A549 (cell line): Measurements from ENCODE around the gene CELSR1. TPM values are rescaled to one million over a fixed set of nuclear protein-coding genes. Genes with fewer than 3 reads are reported as not detected.
A peak's percentile ranks its signal among the peaks of the same experiment; 100 is the strongest.

Source experiments
- ATAC-seq, 2 experiments: fragments of 200-7000 bp in 1 of 2; fragments of >200 bp in 1 of 2; cut with Nextera tagmentation in 1 of 2; cut with Tn5 transposase in 1 of 2; 3 replicates each; pipeline versions ENCODE4 v1.8.0 to v1.9.1; 2018 to 2020; ENCODE audit warnings: mild to moderate bottlenecking in 1 of 2, moderate library complexity in 1 of 2
- CTCF ChIA-PET: fragments of 300-600 bp; sonication (Branson Sonifier 250); formaldehyde crosslinking; extraction: SDS; loops from one replicate; lab custom pipeline; 2021; ENCODE audit warnings: antibody characterized with exemption, inconsistent platforms; lab: Yijun Ruan, JAX
- POLR2A ChIA-PET: fragments of 350-600 bp; formaldehyde crosslinking; extraction: SDS; loops from one replicate; lab custom pipeline; 2021; ENCODE audit warnings: antibody characterized with exemption, inconsistent platforms; lab: Yijun Ruan, JAX
- DNase-seq, 2 experiments: peaks; one replicate each; pipeline versions ENCODE4 v3.0.0 to v3.0.0-alpha.2; 2011 to 2016; ENCODE audit warnings: low read depth in 1 of 2, low spot score in 1 of 2
- FAIRE-seq: peaks from 2 replicates; lab custom pipeline; 2011; peaks lifted over from hg19 to GRCh38; lab: Jason Lieb, UNC
- H3K27ac ChIP-seq, 2 experiments: fragments of >200 bp; sonication (Bioruptor Twin); formaldehyde crosslinking; 3 replicates each; pipeline ENCODE4 v1.5.1; 2016 to 2017
- H3K4me1 ChIP-seq: fragments of >200 bp; sonication (Bioruptor Twin); formaldehyde crosslinking; 3 replicates; pipeline ENCODE4 v1.6.1; 2016
- H3K4me2 ChIP-seq: fragments of >200 bp; sonication (Bioruptor Twin); formaldehyde crosslinking; 3 replicates; pipeline ENCODE4 v1.6.1; 2016
- H3K4me3 ChIP-seq: fragments of >200 bp; sonication (Bioruptor Twin); formaldehyde crosslinking; 3 replicates; pipeline ENCODE4 v1.5.1; 2016
- H3K9me3 ChIP-seq: fragments of >200 bp; sonication (Bioruptor Twin); formaldehyde crosslinking; 3 replicates; pipeline ENCODE4 v1.6.1; 2016
- CHD4 ChIP-seq: fragments of 200-600 bp; sonication (generic); IDR thresholded peaks from 2 replicates; pipeline ENCODE4 v1.6.1; 2016; ENCODE audit warnings: antibody characterized with exemption, mild to moderate bottlenecking, borderline replicate concordance
- ESRRA ChIP-seq: fragments of 150-350 bp; IDR thresholded peaks from 2 replicates; pipeline ENCODE4 v1.6.1; 2014; ENCODE audit warnings: mild to moderate bottlenecking, low read length, borderline replicate concordance
- FOXS1 ChIP-seq: fragments of 250-450 bp; sonication (Bioruptor Pico); IDR thresholded peaks from 2 replicates; pipeline ENCODE4 v1.5.0; 2020; ENCODE audit warnings: mild to moderate bottlenecking, moderate library complexity
- HEYL ChIP-seq: fragments of 250-450 bp; sonication (Bioruptor Pico); IDR thresholded peaks from 2 replicates; pipeline ENCODE4 v1.8.0; 2021; ENCODE audit warnings: mild to moderate bottlenecking, moderate library complexity
- JUN ChIP-seq, 2 experiments: fragments of >200 bp; sonication (Bioruptor Twin); formaldehyde crosslinking; IDR thresholded peaks; 2 replicates in 1 of 2; 3 replicates in 1 of 2; pipeline ENCODE4 v1.6.1; 2016 to 2017
- JUNB ChIP-seq: fragments of >200 bp; sonication (Bioruptor Twin); formaldehyde crosslinking; IDR thresholded peaks from 2 replicates; pipeline ENCODE4 v1.6.1; 2016
- KDM5A ChIP-seq: fragments of 200-600 bp; sonication (generic); IDR thresholded peaks from 2 replicates; pipeline ENCODE4 v1.6.1; 2016; ENCODE audit warnings: antibody characterized with exemption, mild to moderate bottlenecking
- MYC ChIP-seq: IDR thresholded peaks from 2 replicates; pipeline ENCODE4 v1.6.1; 2012; ENCODE audit warnings: mild to moderate bottlenecking, inconsistent platforms, low read length, improper control_type of control experiment, borderline replicate concordance
- NFE2L2 ChIP-seq: fragments of 150-350 bp; conservative IDR thresholded peaks from 2 replicates; pipeline ENCODE4 v1.6.1; 2014; ENCODE audit warnings: low read length
- NPAS2 ChIP-seq: fragments of 250-450 bp; sonication (Bioruptor Pico); IDR thresholded peaks from 2 replicates; pipeline ENCODE4 v1.8.0; 2022; ENCODE audit warnings: mild to moderate bottlenecking, moderate library complexity, borderline replicate concordance
- POLR2A ChIP-seq: IDR thresholded peaks from 2 replicates; pipeline ENCODE4 v1.6.1; 2012; ENCODE audit warnings: mild to moderate bottlenecking, low read length
- RARB ChIP-seq: fragments of 250-450 bp; sonication (Bioruptor Pico); IDR thresholded peaks from 2 replicates; pipeline ENCODE4 v1.8.0; 2021; ENCODE audit warnings: mild to moderate bottlenecking, moderate library complexity
- RCOR1 ChIP-seq: fragments of 150-350 bp; IDR thresholded peaks from 2 replicates; pipeline ENCODE4 v1.6.1; 2014; ENCODE audit warnings: antibody characterized with exemption, low read length, low read depth
- ZFP36 ChIP-seq: fragments of 450-650 bp; IDR thresholded peaks from 2 replicates; pipeline ENCODE4 v1.6.1; 2014; ENCODE audit warnings: borderline replicate concordance; ENCODE audit not compliant: partially characterized antibody
- ZSCAN20 ChIP-seq: fragments of 250-450 bp; sonication (Bioruptor Pico); IDR thresholded peaks from 2 replicates; pipeline ENCODE4 v1.8.0; 2022; ENCODE audit warnings: mild to moderate bottlenecking, moderate library complexity
- whole genome bisulfite sequencing: methylation state at CpG from one replicate; pipeline ENCODE4 v1.1.6; 2017; ENCODE audit errors: missing lambda C conversion rate; 5-methylcytosine and 5-hydroxymethylcytosine counted together
- polyA plus RNA-seq, 4 experiments: library from polyadenylated mRNA; depleted of rRNA in 3 of 4; stranded (reverse); fragments of >200 nt; fragmentation: RNase III in 1 of 4; extraction: RNeasy Plus Mini Kit Qiagen cat#74134 plus additional on column Dnase treatment in 1 of 4; gene quantifications; 2 replicates in 3 of 4; 3 replicates in 1 of 4; pipeline ENCODE4 v1.2.3, GENCODE V29; 2011 to 2017
- TF ChIP-seq, protein P1 (sequence below): fragments of 200-600 bp; sonication (generic); IDR thresholded peaks from 2 replicates; pipeline ENCODE4 v1.6.1; 2016; ENCODE audit warnings: antibody characterized with exemption, mild to moderate bottlenecking, moderate library complexity
- TF ChIP-seq, protein P2 (sequence below): fragments of 150-350 bp; IDR thresholded peaks from 2 replicates; pipeline ENCODE4 v1.6.1; 2014; ENCODE audit warnings: low read depth, mild to moderate bottlenecking, low read length

The CELSR1 gene
- polyA plus RNA-seq, 2 of the 4 experiments (the other 2 are of a cell fraction), result 15.3 to 31.8 TPM

DNA sequence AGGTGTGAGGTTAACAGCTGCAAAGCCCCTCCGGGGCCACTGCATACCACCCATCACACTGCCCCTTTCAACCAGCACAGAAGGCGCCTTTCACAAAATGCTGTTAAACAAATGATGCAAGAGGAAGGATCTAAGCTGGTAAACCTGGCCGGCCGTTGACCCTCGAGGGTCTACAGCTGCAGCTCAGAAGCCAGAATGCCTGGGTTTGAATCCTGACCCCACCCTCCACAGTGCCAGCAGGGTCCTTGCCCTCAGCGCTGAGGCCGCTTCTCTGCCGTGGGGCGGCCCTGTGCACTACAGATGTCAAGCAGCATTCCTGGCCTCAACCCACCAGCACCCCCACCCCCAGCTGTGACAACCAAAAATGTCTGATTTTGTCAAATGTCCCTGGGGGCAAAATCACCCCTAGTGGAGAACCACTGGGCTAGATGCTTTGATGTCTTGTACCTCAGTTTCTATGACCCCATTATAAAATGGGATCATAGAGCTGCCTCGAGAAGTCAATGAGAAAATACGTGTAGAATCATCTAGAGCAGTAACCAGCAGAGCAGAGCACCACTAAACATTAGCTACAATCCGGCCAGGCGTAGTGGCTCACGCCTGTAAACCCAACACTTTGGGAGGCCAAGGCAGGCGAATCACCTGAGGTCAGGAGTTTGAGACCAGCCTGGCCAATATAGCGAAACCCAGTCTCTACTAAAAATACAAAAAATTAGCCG is 77.9 kb downstream of the CELSR1 start:
- WGBS, result 93% methylated on average over 13 of the region's 17 CpGs
- ChIA-PET CTCF (interaction anchor here (1.2 to 1.3 kb wide), 2 partner anchors 77 to 83 kb away, joined by 3 read pairs; no protein-coding TSS in a partner anchor), POLR2A (interaction anchor here (0.9 kb wide), 1 partner anchor 12 kb away, joined by 3 read pairs; no protein-coding TSS in a partner anchor)
- TF ChIP-seq MYC (no peak), HEYL (CRISPR knock-in tag) (no peak), JUNB (no peak), FOXS1 (CRISPR knock-in tag) (no peak), POLR2A (no peak)
- ATAC-seq (no peak), DNase-seq (no peak), FAIRE-seq (no peak)
- no peaks in the 10 kb centered on the region for H3K9me3 ChIP-seq
- peaks cover 30% of the 10 kb centered on the region for H3K4me1 ChIP-seq
- no peak overlapping the region for H3K4me2 ChIP-seq
- no peak overlapping the region for H3K4me3 ChIP-seq
- no peak overlapping the region for H3K27ac ChIP-seq

DNA sequence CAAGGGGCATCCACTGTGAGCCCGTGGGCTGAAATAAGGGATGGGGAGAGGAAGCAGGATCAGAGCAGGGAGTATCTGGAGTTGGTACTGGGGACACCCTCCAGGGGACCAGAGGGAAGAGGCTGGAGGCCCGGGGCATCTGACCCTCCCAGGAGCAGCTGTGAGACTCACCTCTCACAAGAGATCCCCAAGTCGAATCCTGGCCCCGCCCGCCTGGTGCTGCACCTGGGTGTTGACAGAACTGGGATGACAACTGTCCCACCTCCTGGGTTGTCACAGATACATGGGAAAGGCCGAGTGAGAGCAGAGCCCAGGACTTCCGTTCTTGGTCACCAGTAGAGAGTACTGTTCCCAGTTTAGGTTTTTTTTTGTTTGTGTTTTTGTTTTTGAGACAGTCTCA is 78.9 kb downstream of the CELSR1 start:
- H3K4me3 ChIP-seq, result no peak overlapping the region
- H3K9me3 ChIP-seq, result no peaks in the 10 kb centered on the region
- WGBS, result 92% methylated on average over 7 of the region's 7 CpGs
- peaks cover 38% of the 10 kb centered on the region for H3K4me1 ChIP-seq
- H3K4me2 ChIP-seq, result no peak overlapping the region
- POLR2A ChIA-PET, result no interaction called here
- DNase-seq, result no peak
- H3K27ac ChIP-seq, result peak overlapping the region in 1 of 2 experiments; percentile 28; a peak in 1 of 6 replicates
- TF ChIP-seq ZFP36 (no peak), ZSCAN20 (CRISPR knock-in tag) (no peak), RCOR1 (no peak), RARB (CRISPR knock-in tag) (no peak), JUN (IDR thresholded peaks at IDR 0.05) (no peak), NFE2L2 (no peak), NPAS2 (CRISPR knock-in tag) (no peak), CHD4 (no peak), KDM5A (no peak), ESRRA (no peak), FOXS1 (CRISPR knock-in tag) (no peak)
- TF ChIP-seq, protein P1, sequence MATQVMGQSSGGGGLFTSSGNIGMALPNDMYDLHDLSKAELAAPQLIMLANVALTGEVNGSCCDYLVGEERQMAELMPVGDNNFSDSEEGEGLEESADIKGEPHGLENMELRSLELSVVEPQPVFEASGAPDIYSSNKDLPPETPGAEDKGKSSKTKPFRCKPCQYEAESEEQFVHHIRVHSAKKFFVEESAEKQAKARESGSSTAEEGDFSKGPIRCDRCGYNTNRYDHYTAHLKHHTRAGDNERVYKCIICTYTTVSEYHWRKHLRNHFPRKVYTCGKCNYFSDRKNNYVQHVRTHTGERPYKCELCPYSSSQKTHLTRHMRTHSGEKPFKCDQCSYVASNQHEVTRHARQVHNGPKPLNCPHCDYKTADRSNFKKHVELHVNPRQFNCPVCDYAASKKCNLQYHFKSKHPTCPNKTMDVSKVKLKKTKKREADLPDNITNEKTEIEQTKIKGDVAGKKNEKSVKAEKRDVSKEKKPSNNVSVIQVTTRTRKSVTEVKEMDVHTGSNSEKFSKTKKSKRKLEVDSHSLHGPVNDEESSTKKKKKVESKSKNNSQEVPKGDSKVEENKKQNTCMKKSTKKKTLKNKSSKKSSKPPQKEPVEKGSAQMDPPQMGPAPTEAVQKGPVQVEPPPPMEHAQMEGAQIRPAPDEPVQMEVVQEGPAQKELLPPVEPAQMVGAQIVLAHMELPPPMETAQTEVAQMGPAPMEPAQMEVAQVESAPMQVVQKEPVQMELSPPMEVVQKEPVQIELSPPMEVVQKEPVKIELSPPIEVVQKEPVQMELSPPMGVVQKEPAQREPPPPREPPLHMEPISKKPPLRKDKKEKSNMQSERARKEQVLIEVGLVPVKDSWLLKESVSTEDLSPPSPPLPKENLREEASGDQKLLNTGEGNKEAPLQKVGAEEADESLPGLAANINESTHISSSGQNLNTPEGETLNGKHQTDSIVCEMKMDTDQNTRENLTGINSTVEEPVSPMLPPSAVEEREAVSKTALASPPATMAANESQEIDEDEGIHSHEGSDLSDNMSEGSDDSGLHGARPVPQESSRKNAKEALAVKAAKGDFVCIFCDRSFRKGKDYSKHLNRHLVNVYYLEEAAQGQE, result no peak
- TF ChIP-seq, protein P2, sequence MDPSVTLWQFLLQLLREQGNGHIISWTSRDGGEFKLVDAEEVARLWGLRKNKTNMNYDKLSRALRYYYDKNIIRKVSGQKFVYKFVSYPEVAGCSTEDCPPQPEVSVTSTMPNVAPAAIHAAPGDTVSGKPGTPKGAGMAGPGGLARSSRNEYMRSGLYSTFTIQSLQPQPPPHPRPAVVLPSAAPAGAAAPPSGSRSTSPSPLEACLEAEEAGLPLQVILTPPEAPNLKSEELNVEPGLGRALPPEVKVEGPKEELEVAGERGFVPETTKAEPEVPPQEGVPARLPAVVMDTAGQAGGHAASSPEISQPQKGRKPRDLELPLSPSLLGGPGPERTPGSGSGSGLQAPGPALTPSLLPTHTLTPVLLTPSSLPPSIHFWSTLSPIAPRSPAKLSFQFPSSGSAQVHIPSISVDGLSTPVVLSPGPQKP, result no peak
- ATAC-seq, result no peak
- CTCF ChIA-PET, result no interaction called here
- FAIRE-seq, result no peak
